ENCODE measurements around the gene CDC42BPA. TPM values are rescaled to one million over a fixed set of nuclear protein-coding genes. Genes with fewer than 3 reads are reported as not detected.
A peak's percentile ranks its signal among the peaks of the same experiment; 100 is the strongest.

The CDC42BPA gene
- total and polyA plus RNA-seq, 9 of the 15 experiments (the other 6 are each of a cell fraction or from before 2014, with no cell fraction given): 8.0 to 77.5 (median 52.1) TPM

- TF ChIP-seq DEAF1 (CRISPR knock-in tag; IDR thresholded peaks at IDR 0.05) (no peak), ATF1 (CRISPR knock-in tag; IDR thresholded peaks at IDR 0.05) (no peak), ATF1 (tag; IDR thresholded peaks at IDR 0.05) (0 out of 2 replicates have a peak, but pooled peaks have one; percentile 5), ZNF639 (CRISPR knock-in tag; conservative IDR thresholded peaks at IDR 0.05 in 1 of 2, IDR thresholded peaks at IDR 0.05 in 1 of 2) (peak in 1 of 2 experiments; percentile 84; a peak in 2 of 4 replicates), KLF6 (CRISPR knock-in tag; IDR thresholded peaks at IDR 0.05; ENCODE audit: borderline replicate concordance) (peak; percentile 72; the same call in 1 of the 2 replicates), RBBP5 (IDR thresholded peaks at IDR 0.05; ENCODE audit: borderline replicate concordance, insufficient read depth, low read length, poor library complexity, severe bottlenecking) (peak; percentile 85), MBD1 (CRISPR knock-in tag; IDR thresholded peaks at IDR 0.05) (no peak), USF2 (CRISPR knock-in tag; IDR thresholded peaks at IDR 0.05) (no peak), NKRF (IDR thresholded peaks at IDR 0.05; ENCODE audit: borderline replicate concordance) (no peak), RERE (CRISPR knock-in tag; IDR thresholded peaks at IDR 0.05; ENCODE audit: borderline replicate concordance) (no peak)
Observed at GRCh38 chr1:227318016-227318852, at the start of gene CDC42BPA (continued).
